IPS-NIHi11 (cell line): ENCODE measurements around the gene ASPSCR1.
A peak's percentile ranks its signal among the peaks of the same experiment; 100 is the strongest.
"Not testable (repeated sequence)": the region's sequence is repeated elsewhere in the genome, so short reads cannot be mapped to it uniquely, and the experiment has no call there.

ENCODE experiments used
- DNase-seq: peaks from one replicate; pipeline ENCODE4 v3.0.0; 2012; ENCODE audit warnings: mixed read lengths, low spot score

The ASPSCR1 gene

DNA sequence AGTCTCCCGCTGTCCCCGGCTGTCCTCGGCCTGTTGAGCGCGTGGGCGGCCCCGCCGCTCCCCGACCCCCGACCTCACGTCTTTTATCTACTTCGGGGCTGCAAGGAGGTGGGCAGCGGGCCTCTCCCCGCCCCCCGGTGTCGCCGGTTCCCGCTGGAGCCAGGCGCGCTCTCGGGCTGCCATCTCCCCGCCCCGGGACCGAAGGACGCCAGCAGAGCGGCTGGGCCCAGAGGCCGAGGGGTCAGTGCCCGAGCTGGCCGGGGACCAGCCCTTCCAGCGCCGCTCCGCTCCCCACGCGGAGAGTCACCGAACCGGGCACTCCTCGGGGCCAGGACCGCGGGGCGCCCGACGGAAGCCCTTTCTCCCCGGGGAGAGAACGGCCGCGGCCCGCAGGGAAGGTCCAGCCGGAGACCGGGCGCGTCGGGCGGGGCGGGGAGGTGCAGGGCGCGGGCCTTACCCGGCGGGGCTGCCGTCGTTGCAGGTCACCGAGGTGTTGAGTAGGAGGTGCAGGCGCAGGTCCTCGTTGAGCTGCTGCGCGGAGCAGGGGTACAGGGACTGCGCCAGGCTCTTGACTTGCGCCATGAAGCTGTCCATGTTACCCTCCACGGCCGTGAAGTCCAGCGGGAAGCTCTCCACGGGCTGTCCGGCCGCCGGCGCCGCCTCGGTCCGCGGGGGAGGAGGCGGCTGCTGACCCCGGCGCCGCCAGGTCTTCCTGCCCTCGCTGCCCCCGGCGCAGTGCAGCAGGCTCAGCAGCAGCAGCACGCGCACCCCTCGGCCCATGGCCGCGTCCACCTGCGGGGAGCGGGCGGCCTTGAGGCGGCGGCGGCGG, 17.1 kb upstream of the ASPSCR1 start:
- DNase-seq, result peak; percentile 35

DNA sequence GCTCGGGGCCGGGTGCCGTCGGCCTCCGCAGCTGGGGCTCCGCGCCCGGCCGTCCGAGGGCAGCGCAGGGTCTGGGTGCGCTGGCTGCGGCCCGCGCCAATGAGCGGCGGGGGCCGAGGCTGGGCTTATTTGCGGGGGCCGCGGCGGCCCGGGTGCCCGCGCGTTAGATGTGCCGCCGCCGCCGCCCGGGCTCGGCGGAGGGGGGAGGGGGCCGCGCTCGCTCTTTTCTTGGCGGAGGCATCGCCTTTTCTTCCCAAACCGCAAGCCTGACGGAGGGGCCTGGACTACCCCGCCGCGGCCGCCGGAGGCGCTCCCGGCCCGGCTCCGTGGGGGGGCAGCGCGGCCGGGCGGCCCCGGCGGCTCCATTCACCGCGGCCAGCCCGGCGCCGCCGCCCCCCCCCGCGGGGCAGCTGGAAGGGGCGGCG, 16.3 kb upstream of the ASPSCR1 start, which contains the start of gene NOTUM:
TSS of gene NOTUM (minus strand) at position 101 of the 425 bp plus-strand sequence. CDS start 278 bp downstream, outside the sequence.
- peak; percentile 85 for DNase-seq

DNA sequence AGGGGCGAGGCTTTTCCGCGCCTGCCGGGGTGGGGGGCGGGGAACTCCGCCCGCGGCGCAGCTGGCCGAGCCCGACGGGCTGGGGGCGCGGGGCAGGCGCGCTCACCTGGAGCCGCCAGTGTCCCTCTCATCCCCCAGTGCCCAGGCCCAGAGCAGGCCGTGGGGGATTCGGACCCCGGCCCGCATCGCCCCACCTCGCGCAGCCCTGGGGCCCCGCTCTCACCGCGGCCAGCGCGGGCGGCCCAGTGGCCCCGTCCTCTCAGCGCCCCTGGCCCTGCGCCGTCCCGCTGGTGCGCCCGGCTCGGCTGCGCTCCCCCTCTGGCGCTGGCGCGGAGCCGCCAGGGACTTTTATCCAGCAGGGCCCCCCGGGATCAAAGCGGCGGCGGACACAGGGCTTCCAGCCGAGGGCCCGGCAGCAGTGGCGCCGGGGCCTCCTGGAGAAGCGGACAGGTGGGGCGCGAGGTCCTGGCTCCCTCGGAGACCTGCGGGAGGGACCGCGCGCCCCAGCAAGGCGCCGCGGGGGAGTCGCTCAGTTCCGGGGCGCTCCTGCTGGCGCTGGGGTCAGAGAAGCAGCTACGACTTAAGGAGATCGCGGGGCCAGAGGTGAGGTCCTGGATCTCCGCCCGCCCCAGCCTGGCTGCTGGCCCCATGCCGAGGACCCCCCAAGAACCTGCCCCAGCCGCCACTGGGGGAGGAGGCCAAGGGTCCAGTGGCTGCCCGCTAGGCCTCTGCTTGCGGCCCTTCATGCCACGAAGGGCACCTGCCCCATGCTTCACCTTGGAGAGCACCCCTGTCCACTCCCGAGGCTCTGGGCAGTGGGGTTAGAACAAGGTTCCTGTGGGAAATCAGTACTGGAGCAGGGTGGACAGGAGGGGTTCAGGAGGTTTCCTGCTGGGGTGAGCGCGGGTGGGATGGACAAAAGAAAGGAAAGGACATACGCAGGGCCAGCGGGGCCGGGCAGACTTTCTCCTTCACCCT, 15.6 kb upstream of the ASPSCR1 start:
- DNase-seq, result peak; percentile 13

DNA sequence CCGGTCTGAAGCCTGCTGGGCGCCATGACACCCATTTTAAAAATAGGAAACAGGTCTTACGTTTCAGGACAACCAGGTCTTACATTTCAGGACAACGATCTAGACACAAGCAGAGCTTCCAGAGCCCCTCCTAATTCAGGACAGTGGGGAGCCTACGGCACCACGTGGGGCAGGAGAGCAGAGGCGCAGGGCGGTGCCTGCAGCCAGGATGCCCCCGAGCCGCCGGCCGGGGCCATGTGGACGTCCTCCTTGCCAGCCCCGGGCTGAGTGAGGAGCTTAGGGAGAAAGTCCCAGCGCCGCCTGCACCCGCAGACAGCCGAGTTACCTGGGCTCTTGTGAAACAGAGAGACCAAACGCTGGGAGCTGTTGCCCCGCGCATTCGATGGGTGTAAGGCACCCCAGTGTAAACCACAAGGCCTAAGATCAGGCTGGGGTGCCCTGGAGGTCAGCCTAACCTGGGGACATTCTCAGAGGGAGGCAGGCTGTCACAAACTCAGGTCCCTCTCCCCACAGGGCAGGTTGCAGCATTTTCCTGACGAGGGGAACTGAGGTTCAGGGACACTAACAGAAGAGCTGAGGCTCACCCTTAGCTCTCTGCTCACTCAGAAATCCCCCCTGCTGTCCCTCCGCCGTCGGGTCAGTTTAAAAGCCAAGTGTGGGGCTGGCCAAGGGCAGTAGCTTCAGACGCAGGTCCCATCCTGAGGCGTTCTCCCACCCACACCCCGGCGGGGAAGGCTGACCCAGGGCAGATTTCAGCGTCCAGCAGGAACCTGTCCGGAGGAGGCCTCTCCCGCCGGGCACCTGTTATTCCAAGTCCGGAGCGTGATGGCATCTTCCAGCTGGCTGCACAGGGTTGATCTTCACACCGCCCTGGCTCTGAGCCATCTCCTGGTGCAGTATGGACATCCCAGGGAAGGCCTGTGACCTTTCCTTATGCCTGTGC, 14.7 kb upstream of the ASPSCR1 start:
- DNase-seq, result no peak

DNA sequence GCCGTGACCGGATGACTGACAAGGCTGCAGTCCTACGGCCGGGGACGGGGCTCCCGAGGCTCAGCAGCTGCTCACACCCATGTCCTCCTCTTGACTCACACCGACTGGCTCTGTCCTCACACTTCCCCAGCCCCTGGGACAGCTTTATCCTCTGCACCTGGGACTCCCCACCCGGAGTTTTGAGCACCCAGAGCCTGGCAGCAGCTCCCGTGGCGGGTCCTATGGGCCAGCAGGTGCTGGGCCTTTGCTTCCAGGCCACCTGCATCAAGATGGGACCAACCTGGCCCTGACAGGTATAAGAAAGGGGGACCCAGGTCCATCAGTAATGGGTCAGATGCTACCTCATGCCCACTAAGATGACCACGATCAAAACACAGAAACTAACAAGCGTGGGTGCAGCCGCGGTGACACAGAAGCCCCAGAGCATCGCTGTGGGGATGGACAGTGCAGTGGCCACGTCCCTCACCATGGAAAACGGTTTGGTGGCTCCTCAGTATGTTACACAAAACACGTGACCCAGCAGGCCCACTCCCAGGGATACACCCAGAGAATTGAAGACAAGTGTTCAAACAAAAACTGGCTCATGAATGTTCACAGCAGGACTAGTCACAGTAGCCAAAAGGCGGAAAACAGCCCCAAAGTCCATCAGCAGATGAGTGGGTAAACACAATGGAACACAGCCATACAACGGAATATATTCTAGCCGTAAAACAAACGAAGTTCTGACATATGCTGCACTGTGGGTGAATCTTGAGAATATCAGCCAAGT, 13.2 kb upstream of the ASPSCR1 start:
- DNase-seq, result no peak

DNA sequence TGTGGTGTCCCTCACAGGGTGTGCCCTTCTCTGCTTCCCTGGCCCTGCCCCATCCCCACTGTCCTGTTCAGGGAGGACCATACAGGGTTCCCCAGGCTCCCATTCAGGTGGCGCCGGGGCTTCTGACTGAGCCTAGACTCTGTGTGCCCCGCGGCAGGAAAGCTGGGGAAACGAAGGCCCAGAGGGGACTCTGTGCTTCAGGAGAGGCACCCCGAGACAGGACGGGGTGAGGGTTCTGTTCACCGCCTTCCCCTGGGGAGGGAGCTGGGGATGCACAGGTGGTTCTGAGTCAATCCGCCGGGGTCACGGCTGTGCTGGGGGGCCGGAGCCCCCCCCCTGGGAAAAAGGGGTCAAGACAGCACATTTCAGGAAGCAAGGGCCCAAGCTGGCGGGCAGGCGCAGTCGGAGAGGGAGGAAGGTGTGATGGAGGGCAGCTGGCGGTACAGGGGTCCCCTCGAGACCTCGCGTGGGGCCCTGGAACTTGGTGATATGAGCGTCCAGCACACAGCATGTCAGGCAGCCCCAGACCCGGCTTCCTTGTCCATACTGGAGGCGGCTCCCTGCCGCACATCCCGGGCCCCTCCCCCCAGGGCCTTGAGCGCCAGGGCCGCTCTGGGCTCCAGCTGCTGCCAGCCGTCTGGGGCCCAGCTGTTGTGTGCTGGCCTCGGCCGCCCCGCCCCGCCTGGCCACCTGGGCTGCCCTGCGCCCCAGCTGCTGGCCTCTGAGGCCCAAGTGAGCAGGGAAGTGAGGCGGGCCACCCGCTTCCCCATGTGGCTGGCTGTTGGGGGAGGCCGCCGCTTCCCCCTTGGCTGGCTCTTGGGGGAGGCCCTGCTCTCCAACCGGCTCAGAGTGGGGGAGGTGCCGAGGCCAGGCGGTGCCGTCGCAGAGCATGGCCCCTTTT, 10.8 kb upstream of the ASPSCR1 start:
- peak; percentile 72 for DNase-seq

DNA sequence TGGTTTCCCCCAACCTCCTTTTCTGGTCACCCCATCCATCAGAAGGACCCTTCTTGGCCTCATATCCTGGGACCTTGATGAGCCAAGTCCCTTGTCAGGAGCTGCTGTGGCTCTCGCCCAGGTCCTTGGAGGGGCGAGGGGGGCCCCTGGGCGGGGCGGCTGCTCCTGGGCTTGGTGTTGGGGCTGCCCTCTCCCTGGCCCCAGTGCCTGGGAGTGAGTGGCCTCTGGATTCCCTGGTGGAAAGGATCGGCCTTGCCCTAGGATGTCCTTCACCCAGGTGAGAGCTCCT, 10.2 kb upstream of the ASPSCR1 start:
- DNase-seq, result no peak

DNA sequence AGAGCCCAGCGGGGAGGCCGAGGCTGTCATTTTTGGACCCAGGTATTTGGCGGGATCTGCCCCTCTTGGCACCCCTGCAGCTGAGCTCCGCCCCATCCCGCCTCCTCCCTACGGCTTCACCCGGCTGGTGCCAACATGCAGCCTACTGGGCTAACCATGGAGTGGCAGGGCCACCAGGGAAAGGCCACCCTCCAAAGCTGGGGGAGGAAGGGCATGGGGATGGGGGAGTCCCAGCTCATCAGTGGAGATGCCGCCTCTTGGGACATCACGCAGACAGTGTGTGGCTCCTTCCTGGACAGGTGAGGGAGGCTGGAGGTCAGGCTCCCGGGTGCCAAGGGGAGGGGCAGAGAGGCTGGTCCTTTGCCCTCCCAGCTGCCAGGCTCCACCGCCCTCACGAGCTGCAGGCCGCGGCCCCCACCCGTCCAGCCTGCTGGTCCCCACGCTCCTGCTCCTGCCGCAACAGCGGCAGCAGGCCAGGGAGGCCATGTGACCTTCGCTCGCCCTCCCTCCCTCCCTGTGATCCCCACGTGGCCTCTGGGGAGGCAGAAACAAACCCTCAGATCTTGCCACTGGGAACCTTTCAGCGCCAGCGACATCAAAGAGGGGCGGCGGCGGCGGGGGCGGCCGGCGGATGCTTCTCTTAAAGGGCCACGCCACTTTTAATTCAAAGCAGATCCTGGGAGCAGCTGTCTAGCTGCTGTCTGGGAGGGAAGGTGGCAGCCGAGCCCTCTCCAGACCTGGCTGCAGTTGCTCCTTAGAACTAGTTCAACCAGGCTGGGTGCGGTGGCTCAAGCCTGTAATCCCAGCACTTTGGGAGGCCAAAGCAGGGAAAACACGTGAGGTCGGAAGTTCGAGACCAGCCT, 9.7 kb upstream of the ASPSCR1 start:
- peak; percentile 89 for DNase-seq

DNA sequence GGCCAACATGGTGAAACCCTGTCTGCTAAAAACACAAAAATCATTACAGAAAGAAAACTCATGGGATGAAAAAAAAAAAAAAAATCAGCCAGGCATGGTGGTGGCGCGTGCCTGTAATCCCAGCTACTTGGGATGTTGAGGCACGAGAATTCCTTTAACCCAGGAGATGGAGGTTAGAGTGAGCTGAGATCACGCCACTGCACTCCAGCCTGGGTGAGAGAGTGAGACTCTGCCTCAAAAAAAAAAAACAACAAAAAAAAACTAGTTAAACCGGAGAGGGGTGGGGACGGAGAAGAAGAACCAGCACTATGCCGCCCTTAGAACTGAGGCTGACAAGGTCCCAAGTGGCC, 9.1 kb upstream of the ASPSCR1 start:
- DNase-seq, result no peak

DNA sequence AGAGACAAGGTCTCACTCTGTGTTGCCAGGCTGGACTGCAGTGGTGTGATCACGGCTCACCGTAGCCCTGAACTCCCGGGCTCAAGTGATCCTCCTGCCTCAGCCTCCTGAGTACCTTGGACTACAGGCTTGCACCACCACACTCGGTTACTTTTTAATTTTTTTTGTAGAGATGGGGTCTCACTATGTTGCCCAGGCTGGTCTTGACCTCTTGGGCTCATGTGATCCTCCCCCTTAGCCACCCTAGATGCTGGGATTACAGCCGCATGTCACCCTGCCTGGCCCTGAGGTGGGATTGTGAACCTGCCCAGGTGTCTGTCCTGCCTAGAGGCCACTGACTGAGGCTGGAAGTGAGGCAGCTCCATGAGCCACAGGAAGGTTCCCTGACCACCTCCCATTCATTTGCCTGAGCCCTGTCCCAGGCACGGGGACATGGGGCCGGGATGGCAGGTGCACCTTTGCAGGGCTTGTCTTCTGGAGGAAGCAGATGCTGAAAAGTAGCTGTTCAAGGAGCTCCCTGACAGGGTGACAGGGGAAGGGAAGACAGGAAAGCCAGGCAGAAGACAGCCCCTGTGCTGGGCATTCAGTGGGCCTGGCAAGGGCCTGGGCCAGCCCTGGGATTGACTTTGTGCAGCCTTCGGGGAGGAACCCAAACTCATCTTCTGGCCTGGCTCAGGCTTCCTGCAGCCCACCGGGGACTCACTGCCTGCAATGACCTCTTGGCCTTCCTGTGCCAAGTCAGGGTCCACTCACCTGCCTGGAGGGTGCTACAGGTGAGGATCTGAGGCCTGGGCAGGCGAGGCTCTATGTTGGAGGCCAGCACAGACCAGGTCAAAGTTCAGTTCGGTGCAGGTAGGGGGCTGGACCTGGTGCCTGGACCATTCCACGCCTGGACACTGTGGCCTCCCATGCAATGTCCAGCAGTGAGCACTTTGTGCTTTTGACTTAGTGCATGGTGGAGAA, 8.3 kb upstream of the ASPSCR1 start:
- DNase-seq, result no peak

DNA sequence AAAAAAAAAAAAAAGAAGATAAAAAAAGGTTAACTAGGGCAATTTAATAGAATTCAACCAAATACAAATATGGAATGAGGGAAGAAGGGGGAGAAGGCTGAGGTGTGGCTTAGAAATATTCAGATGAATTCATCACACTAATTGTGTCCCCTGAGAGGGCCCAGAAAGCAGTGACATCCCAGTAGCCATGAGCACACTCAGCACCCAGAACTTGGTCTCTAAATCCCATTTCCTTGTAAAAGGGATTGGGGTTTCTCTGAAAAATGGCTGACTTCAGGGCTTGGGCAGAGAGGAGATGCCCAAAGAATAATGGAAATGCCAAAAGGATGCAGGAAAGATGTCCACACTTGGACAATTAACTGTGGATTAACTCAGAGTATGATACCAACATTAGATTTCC, 4.0 kb upstream of the ASPSCR1 start:
- no peak for DNase-seq

DNA sequence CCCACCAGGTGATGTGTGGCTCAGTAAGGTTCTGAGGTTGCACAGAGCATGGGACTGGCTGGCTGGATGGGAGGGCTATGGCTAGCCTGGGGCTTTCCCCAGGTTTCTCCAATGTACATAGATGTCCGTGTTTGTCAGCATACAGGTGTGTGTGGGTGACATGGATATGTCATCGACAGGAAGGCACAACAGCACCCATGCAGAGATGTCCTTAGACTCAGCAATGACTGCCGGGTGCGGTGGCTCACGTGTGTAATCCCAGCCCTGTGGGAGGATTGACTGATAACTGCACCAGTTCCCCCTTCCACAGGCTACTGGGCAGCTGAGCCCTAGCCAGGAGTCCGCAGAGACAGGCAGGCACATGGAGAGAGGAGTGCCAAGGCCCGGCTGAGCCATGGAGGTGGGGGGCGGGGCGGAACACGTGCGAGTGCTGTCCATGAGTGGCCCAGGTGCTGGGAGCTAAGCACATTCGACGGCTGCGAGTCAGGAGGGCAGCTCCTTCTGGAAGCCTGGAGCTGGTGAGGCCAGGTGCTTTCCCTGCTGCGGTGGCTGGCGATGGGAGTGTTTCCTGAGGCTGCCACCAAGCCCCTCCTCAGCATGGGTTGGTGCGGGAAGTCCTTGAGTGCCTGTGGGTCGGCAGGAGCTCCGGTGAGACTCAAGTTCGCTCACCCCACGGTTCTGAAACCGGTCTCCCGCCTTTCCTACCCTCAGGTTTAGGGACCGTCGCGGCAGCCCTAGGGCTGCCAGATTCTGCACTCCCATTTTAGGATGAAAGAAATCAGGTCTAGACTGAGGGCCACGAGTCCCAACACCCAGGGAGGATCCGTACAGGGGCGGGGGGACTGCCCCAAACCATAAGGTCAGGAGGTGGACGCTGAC, 858 bp upstream of the ASPSCR1 start:
- peak; percentile 18 for DNase-seq

DNA sequence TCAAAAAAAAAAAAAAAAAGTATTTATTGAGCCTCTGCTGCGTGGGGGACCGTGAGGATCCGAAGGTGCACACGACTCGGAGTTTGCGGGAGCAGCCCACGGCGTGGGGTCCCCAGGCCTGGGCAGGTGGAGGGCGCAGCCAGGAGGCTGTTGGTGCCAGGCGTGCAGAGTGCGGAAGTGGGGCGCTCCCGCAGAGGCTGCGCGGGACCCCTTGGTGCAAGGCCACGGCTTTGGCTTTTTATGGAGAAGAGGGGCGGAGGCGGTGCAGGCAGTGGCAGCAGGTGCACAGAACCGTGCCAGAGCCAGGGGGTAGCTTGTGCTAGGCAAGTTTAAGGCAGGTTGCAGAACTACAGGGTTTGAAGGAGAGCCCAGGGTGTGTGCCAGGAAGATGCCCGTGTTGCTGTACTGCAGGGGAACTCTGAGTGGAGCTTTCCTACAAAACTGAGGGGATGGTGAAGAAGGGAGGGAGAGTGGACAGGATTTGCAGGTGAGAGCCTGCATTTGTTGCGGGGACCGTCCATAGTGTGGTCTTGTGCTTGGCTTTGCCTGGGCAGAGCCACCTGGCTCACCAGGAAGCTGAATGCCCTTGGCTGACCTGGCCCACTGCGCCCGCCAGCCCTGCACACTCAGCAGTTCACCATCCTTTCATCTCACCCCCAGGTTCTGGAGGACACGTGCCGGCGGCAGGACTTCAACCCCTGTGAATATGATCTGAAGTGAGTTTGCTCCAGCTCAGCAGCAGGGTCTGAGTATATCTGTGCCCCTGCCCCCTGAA, 1.3 kb downstream of the ASPSCR1 start:
- no peak for DNase-seq

DNA sequence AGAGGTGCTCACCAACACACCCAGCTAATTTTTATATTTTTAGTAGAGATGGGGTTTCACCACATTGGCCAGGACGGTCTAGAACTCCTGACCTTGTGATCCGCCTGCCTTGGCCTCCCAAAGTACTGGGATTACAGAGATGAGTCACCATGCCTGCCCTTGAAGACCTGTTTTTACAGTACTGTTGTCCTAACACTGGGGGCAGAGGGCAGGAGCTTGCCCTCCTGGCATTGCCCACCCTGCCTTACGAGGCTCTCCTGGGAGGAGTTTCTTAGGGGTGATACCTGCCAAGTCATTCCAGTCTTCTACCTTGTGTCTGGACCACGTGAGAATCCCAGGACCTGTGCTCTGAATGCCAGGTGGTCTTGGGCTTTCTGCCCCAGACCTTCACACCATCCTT, 2.7 kb downstream of the ASPSCR1 start:
- no peak for DNase-seq

DNA sequence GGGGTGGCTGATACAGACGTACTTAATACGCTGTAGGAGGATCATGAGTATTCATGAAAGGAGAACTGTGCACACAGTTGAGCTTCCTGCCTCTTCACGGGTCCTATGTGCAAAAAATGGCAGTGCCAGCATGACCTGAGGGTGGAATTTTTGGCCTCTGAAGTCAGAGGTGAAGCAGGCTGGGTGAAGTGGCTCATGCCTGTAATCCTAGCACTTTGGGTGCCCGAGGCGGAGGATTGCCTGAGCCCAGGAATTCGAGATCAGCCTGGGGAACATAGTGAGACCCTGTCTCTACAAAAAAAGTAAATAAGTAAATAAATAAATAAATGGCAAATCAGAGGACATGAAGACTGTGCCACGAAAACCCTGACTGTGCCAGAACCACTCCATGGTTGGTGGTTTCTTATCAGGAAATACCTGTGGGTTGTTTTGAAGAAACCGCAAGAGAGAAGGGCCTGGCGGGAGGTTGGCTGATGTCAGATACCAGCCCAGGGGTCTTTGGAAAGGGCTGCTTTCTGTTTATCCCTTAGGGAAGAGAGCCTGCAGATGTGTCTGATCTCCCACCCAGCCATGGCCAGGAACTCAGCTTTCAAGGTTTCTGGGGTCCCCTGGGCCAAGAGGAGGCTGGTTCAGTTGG, 3.4 kb downstream of the ASPSCR1 start:
- DNase-seq, result no peak

DNA sequence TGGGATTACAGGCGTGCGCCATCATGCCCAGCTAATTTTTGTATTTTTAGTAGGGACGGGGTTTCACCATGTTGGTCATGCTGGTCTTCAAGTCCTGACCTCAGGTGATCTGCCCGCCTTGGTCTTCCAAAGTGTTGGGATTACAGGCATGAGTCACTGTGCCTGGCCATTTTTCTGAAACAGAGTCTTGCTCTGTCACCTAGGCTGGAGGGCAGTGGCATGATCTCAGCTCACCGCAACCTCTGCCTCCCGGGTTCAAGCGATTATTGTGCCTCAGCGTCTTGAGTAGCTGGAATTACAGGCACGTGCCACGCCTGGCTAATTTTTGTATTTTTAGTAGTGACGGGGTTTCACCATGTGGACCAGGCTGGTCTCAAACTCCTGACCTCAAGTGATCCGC, 4.1 kb downstream of the ASPSCR1 start:
- not testable (repeated sequence) for DNase-seq
